AG09309 (cell line): ENCODE data around the gene EPAS1.

ENCODE experiments used
- DNase-seq: peaks from one replicate; pipeline ENCODE4 v3.0.0-alpha.2; 2010; ENCODE audit warnings: low read depth
- H3K4me3 ChIP-seq: 2 replicates; pipeline ENCODE4 v1.5.1; 2011; ENCODE audit warnings: mild to moderate bottlenecking, low read depth, low read length, moderate library complexity; ENCODE audit not compliant: control insufficient read depth
- TF ChIP-seq, protein P1 (sequence below): IDR thresholded peaks from 2 replicates; pipeline ENCODE4 v1.5.1; 2011; ENCODE audit warnings: mild to moderate bottlenecking, low read depth, low read length, inconsistent platforms; ENCODE audit not compliant: insufficient read depth, control insufficient read depth; ENCODE audit errors: missing control alignments

EPAS1 gene

GRCh38 chr2:46263347-46263746 lies 33.9 kb upstream of the EPAS1 start:
- TF ChIP-seq, protein P1, sequence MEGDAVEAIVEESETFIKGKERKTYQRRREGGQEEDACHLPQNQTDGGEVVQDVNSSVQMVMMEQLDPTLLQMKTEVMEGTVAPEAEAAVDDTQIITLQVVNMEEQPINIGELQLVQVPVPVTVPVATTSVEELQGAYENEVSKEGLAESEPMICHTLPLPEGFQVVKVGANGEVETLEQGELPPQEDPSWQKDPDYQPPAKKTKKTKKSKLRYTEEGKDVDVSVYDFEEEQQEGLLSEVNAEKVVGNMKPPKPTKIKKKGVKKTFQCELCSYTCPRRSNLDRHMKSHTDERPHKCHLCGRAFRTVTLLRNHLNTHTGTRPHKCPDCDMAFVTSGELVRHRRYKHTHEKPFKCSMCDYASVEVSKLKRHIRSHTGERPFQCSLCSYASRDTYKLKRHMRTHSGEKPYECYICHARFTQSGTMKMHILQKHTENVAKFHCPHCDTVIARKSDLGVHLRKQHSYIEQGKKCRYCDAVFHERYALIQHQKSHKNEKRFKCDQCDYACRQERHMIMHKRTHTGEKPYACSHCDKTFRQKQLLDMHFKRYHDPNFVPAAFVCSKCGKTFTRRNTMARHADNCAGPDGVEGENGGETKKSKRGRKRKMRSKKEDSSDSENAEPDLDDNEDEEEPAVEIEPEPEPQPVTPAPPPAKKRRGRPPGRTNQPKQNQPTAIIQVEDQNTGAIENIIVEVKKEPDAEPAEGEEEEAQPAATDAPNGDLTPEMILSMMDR: no peak
- no peak for DNase-seq
- no peak overlapping the region for H3K4me3 ChIP-seq

- TF ChIP-seq, protein P1: no peak
- DNase-seq: no peak
- no peak overlapping the region for H3K4me3 ChIP-seq
These were observed 32.8 kb upstream of the EPAS1 start for GRCh38 chr2:46264447-46264846.

- no peak overlapping the region for H3K4me3 ChIP-seq
- DNase-seq: no peak
- TF ChIP-seq, protein P1: no peak
These were observed 31.1 kb upstream of the EPAS1 start for GRCh38 chr2:46266134-46266533.

GRCh38 chr2:46267616-46268015 lies 29.6 kb upstream of the EPAS1 start:
- no peak for DNase-seq
- H3K4me3 ChIP-seq: no peak overlapping the region
- TF ChIP-seq, protein P1: no peak

DNA sequence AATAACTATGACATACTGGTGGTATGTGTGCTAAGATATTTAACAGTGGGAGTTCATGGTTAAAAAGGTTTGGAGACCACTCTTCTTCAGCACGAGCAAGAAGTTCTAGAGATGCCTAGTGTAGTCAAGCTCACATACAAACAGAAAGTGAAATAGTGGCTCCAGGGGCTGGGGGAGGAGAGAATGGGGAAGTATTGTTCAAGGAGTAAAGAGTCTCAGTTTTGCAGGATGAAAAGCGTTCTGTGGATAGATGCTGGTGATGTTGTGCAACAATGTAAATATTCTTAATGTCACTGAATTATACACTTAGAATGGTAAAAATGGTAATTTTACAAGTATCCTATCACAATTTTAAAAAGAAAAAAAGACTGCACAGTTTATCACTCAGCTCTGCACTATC lies 29.0 kb upstream of the EPAS1 start:
- TF ChIP-seq, protein P1: no peak
- DNase-seq: no peak
- H3K4me3 ChIP-seq: no peak overlapping the region

DNA sequence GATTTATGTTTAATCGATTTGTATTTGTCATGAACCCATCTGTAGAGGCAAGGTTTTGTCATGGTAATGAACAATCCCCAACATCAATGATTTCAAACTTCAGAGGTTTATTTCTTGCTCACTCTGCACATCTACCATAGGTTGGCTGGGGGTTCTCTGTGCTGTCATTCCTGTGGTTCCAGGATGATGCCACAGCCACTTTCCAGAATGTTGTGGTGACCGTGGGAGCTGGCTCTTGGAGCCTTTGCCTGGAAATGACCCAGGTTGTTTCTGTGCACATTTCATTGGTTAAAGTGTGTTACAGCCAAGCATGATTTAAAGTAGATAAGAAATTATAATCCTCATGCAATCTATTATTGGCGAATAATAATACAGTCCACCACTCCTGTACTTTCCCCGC lies 28.2 kb upstream of the EPAS1 start:
- TF ChIP-seq, protein P1: no peak

DNA sequence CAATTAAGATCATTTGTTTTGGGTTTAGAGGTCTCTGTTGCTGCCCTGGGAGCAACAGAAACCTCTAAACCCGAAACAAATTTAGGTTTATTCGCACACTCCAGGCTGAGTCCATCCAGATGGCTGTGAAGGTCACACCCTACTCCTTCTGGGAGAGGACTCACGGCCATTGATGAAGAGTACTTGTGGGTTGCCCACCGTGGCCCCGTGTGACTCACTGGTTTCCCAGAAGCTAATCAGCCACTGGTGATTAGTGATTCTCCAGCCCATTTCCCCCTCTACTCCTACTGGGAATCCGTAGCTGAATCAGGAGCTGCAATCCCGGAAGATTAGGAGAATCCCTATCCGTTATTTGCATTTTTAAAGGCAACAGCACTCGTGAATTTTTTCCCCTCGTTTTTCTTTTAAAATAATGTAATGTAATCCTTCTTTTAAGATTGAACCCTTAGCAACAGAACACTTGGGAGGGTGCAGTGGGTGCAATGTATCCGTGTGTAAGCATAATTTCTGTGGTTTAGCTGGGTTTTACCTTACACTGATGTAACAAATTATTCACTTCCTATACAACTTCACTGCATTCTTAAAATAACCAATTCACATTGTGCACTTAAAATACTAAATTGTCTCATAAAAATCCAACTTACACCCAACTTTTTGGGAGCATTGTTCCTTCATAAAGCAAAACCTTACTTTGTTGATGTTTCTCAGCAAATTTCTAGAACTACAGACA lies 27.5 kb upstream of the EPAS1 start:
- H3K4me3 ChIP-seq: no peak overlapping the region; the same call in 1 of the 2 replicates
- no peak for DNase-seq
- TF ChIP-seq, protein P1: no peak

More for the DNA sequence above, 28.2 kb upstream of the EPAS1 start:
- peak; percentile 29 for DNase-seq
- H3K4me3 ChIP-seq: no peak overlapping the region
